Breast epithelium (tissue), 3 donors: ENCODE data around the gene EFCAB5.

Experiments
- CTCF ChIP-seq, 3 donors: fragments of 450-650 bp; IDR thresholded peaks; one replicate each; pipeline ENCODE4 v1.5.1; 2016 to 2017; ENCODE audit warnings: antibody characterized with exemption in 3 of 3, mild to moderate bottlenecking in 3 of 3, moderate library complexity in 3 of 3
- POLR2A ChIP-seq: fragments of 450-650 bp; IDR thresholded peaks from one replicate; pipeline ENCODE4 v1.6.1; 2016; ENCODE audit warnings: antibody characterized with exemption, mild to moderate bottlenecking, moderate library complexity
- POLR2AphosphoS5 ChIP-seq, 3 donors: sonication (generic); formaldehyde crosslinking; IDR thresholded peaks; one replicate each; pipeline ENCODE4 v1.6.1; 2017; ENCODE audit warnings: antibody characterized with exemption in 3 of 3

GRCh38 chr17:29956225-29956624 is 14.8 kb downstream of the EFCAB5 start:
- TF ChIP-seq CTCF (IDR thresholded peaks at IDR 0.05) (no peak), POLR2A (no peak), POLR2AphosphoS5 (IDR thresholded peaks at IDR 0.05) (no peak)
